ENCODE measurements around the gene SPPL2C. TPM values are rescaled to one million over a fixed set of nuclear protein-coding genes. Genes with fewer than 3 reads are reported as not detected.

The SPPL2C gene
- total RNA-seq, 1 experiment from 2014 or later: not detected

- no peaks in the 10 kb centered on the region for H3K4me1 Mint-ChIP-seq (ENCODE audit: low read depth, unreplicated experiment)
- Histone ChIP-seq H3K4me1 (no peaks in the 10 kb centered on the region), H3K4me3 (ENCODE audit: low read depth, low read length) (no peak overlapping the region), H3K9me3 (no peaks in the 10 kb centered on the region), H3K36me3 (ENCODE audit: control insufficient read depth, insufficient read depth, low read length) (no peaks in the 10 kb centered on the region), H3K27me3 (replicated peaks; ENCODE audit: control insufficient read depth, insufficient read depth, low read length) (no peaks in the 10 kb centered on the region)
- H3K27ac Mint-ChIP-seq (ENCODE audit: unreplicated experiment): no peak overlapping the region
- CTCF ChIA-PET: no interaction called here
- no peak overlapping the region for H3K4me3 Mint-ChIP-seq (ENCODE audit: unreplicated experiment)
- intact Hi-C loops (cut with micrococcal nuclease; ENCODE audit: unreplicated experiment): no loop called here
- H3K27me3 Mint-ChIP-seq (ENCODE audit: insufficient read depth, unreplicated experiment): peaks cover 10% of the 10 kb centered on the region
- BruUV-seq (replicated peaks): no TSS peak
- H3K9me3 Mint-ChIP-seq (ENCODE audit: unreplicated experiment): no peaks in the 10 kb centered on the region
- POLR2A ChIA-PET: no interaction called here
- H3K36me3 Mint-ChIP-seq (ENCODE audit: insufficient read depth, unreplicated experiment): no peaks in the 10 kb centered on the region
- no peak for TF ChIP-seq CTCF (IDR thresholded peaks at IDR 0.05; ENCODE audit: insufficient read depth in 1 of 2, low read depth in 1 of 2, low read length in 1 of 2, severe bottlenecking in 1 of 2, unreplicated experiment in 1 of 2)
- DNase-seq: no peak
These were observed 31.9 kb downstream of the SPPL2C start for GRCh38 chr17:45876539-45876938.

GRCh38 chr17:45877467-45877866 lies 32.8 kb downstream of the SPPL2C start:
- no TSS peak for BruUV-seq (replicated peaks)
- H3K27ac Mint-ChIP-seq (ENCODE audit: unreplicated experiment): no peak overlapping the region
- Histone ChIP-seq H3K9me3 (no peaks in the 10 kb centered on the region), H3K27me3 (replicated peaks; ENCODE audit: control insufficient read depth, insufficient read depth, low read length) (no peaks in the 10 kb centered on the region), H3K36me3 (ENCODE audit: control insufficient read depth, insufficient read depth, low read length) (no peaks in the 10 kb centered on the region), H3K4me3 (ENCODE audit: low read depth, low read length) (no peak overlapping the region), H3K4me1 (no peaks in the 10 kb centered on the region)
- H3K9me3 Mint-ChIP-seq (ENCODE audit: unreplicated experiment): no peaks in the 10 kb centered on the region
- intact Hi-C loops (cut with micrococcal nuclease; ENCODE audit: unreplicated experiment): no loop called here
- ChIA-PET CTCF (no interaction called here), POLR2A (no interaction called here)
- H3K4me3 Mint-ChIP-seq (ENCODE audit: unreplicated experiment): no peak overlapping the region
- no peaks in the 10 kb centered on the region for H3K4me1 Mint-ChIP-seq (ENCODE audit: low read depth, unreplicated experiment)
- peaks cover 10% of the 10 kb centered on the region for H3K27me3 Mint-ChIP-seq (ENCODE audit: insufficient read depth, unreplicated experiment)
- no peak for TF ChIP-seq CTCF (IDR thresholded peaks at IDR 0.05; ENCODE audit: insufficient read depth in 1 of 2, low read depth in 1 of 2, low read length in 1 of 2, severe bottlenecking in 1 of 2, unreplicated experiment in 1 of 2)
- H3K36me3 Mint-ChIP-seq (ENCODE audit: insufficient read depth, unreplicated experiment): no peaks in the 10 kb centered on the region
- no peak for DNase-seq

GRCh38 chr17:45883063-45883462 lies 38.4 kb downstream of the SPPL2C start:
- peaks cover 7% of the 10 kb centered on the region for H3K27me3 Mint-ChIP-seq (ENCODE audit: insufficient read depth, unreplicated experiment)
- DNase-seq: no peak
- no TSS peak for BruUV-seq (replicated peaks)
- H3K36me3 ChIP-seq (ENCODE audit: control insufficient read depth, insufficient read depth, low read length): no peaks in the 10 kb centered on the region
- no peaks in the 10 kb centered on the region for H3K27me3 ChIP-seq (replicated peaks; ENCODE audit: control insufficient read depth, insufficient read depth, low read length)
- H3K4me3 ChIP-seq (ENCODE audit: low read depth, low read length): no peak overlapping the region
- intact Hi-C loops (cut with micrococcal nuclease; ENCODE audit: unreplicated experiment): no loop called here
- no peaks in the 10 kb centered on the region for H3K4me1 ChIP-seq
- H3K36me3 Mint-ChIP-seq (ENCODE audit: insufficient read depth, unreplicated experiment): no peaks in the 10 kb centered on the region
- no peaks in the 10 kb centered on the region for H3K4me1 Mint-ChIP-seq (ENCODE audit: low read depth, unreplicated experiment)
- no peak overlapping the region for H3K27ac Mint-ChIP-seq (ENCODE audit: unreplicated experiment)
- no peak for TF ChIP-seq CTCF (IDR thresholded peaks at IDR 0.05; ENCODE audit: insufficient read depth in 1 of 2, low read depth in 1 of 2, low read length in 1 of 2, severe bottlenecking in 1 of 2, unreplicated experiment in 1 of 2)
- no peak overlapping the region for H3K4me3 Mint-ChIP-seq (ENCODE audit: unreplicated experiment)
- H3K9me3 Mint-ChIP-seq (ENCODE audit: unreplicated experiment): no peaks in the 10 kb centered on the region
- H3K9me3 ChIP-seq: no peaks in the 10 kb centered on the region
- ChIA-PET POLR2A (no interaction called here), CTCF (no interaction called here)

Measured in Caco-2 (cell line).